Stimulated activated naive CD4-positive, alpha-beta T cell treated with Interleukin-2 at 50 U/mL for 16 hours (primary cell): ENCODE results near the gene SMPD1.

Source experiments
- DNase-seq: peaks from one replicate; lab custom pipeline; 2025; lab: John Stamatoyannopoulos, UW

Gene SMPD1

DNA sequence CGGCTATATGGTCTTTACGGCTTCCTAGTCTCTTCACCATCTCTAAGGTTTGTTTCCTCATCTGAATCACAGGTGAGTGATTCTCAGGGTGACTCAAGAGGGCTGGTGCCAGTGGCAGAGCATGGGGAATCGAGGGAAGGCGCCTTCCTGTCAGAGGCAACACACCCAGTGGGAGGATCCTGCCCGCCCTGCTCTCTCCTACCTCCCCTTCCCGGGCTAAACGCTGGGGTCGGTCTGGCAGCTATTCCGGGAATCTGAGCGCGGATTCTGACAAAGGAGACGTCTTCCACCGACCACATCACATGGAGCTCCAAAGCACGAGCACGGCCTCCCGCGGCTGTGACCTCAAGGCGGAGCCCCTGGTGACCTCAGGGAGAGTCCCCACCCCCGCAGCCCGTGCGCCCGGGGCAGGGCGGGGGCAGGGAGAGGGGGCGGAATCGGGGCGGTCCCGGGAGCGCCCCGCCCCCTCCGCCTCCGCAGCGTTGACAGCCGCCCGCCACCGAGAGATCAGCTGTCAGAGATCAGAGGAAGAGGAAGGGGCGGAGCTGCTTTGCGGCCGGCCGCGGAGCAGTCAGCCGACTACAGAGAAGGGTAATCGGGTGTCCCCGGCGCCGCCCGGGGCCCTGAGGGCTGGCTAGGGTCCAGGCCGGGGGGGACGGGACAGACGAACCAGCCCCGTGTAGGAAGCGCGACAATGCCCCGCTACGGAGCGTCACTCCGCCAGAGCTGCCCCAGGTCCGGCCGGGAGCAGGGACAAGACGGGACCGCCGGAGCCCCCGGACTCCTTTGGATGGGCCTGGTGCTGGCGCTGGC, at the start of gene SMPD1:
TSS of gene SMPD1 (plus strand) at position 570 of the 813 bp plus-strand sequence. CDS start at position 695, 125 bp downstream.
- peak; percentile 91 for DNase-seq

DNA sequence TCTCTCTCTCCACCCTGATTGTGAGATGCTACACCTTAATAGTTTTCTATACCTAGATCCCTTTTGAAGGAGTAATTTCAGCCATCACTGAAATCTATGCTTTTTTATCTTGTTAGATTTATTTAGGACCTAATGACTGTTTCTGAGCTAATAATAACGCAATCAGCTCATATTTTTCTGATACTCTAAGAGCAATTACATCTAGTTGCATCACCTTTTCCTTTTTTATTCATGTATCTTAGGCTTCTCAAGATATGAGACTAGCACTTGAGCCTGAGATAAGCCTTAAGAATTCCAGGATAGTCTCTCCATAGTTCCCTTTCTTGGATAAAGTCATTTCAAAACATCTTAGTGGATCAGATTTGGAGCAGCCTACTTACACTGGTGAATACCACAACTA, 44.9 kb upstream of the SMPD1 start:
- no peak for DNase-seq

DNA sequence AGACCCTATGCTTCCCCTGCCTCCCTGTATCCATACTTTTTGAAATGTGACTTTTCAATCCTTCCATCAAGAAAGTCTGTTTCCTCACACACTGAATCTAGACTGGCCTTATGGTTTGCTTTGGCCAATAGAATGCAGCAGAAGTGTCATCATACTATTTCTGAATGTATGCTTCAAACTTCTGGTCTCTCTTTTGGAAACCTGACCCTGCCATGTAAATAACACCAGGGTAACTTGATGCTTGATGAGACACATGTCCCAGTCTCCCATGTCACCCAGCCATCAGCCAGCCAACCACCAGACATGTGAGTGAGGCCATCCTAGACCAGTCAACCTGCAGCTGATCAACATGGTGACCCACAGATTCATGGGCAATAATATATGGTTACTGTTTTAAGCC, 40.2 kb upstream of the SMPD1 start:
- no peak for DNase-seq

DNA sequence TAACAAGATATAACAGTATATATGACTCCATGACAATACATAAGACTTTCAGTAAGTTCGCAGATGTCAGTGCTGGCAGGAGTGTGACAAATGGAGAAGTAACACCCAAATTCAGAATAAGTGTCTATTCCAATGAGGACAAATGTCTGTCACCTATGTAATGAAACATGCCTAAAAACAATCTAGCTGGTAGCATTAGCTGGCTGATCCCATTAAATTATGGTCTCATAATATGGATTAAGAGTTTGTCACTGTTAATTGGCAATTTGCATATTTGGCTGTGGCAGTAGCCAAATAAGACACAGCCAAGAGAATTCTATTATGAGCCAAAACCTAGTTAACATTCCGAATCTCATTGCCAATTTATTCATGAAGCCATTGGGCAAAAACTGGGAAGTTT, 39.8 kb upstream of the SMPD1 start:
- no peak for DNase-seq

- DNase-seq, result peak; percentile 22
Measured at GRCh38 chr11:6351782-6352382, 38.4 kb upstream of the SMPD1 start.

- DNase-seq, result peak; percentile 13
Measured at GRCh38 chr11:6353367-6353987, 36.8 kb upstream of the SMPD1 start.

GRCh38 chr11:6354651-6355485, 35.4 kb upstream of the SMPD1 start:
- DNase-seq, result no peak

DNA sequence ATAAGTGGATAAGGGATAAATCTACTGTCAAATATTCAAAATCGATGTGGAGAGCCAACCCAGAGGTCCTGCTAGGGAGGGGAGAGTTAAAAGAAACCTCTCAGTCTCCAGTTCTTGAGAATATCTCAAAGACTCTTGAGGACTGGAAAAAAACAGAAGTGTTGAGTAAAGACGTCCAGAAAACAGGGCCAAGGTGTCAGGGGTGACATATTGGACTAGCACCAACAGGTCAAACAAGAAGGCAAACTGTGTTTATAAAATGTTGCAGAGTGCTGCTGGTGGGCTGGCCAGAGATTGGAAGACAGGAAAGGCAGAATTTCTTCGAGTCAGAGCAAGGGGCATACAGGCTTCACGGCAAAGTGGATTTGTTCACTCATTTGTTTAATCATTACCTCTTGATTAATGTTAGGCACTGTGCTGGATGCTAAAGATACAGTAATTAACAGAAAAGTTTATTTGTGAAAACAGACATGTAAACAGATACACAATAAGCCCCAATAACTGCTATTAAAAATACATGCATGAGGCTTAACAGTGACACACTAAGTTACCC, 33.7 kb upstream of the SMPD1 start:
- no peak for DNase-seq

DNA sequence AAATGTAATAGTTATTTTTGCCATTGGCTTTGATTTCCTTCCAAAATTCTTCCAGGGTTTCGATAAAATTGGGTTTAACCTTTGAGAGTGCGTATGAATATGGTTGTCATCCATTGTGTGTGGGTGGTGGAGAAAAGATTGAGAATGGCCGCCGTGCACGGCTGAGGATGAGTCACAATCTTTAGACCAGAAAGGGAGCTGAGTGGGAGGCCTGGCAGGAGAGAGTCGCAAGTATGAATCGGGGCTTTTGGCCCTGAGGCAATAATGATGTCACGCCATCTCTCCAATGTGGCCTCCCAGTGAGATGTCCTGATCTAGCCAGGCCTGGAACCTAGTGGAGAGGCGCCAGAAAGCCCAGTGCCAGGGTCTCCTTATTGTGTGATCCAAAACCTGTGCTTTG, 33.1 kb upstream of the SMPD1 start:
- DNase-seq, result peak; percentile 40

GRCh38 chr11:6360183-6360582, 30.1 kb upstream of the SMPD1 start:
- DNase-seq, result no peak

DNA sequence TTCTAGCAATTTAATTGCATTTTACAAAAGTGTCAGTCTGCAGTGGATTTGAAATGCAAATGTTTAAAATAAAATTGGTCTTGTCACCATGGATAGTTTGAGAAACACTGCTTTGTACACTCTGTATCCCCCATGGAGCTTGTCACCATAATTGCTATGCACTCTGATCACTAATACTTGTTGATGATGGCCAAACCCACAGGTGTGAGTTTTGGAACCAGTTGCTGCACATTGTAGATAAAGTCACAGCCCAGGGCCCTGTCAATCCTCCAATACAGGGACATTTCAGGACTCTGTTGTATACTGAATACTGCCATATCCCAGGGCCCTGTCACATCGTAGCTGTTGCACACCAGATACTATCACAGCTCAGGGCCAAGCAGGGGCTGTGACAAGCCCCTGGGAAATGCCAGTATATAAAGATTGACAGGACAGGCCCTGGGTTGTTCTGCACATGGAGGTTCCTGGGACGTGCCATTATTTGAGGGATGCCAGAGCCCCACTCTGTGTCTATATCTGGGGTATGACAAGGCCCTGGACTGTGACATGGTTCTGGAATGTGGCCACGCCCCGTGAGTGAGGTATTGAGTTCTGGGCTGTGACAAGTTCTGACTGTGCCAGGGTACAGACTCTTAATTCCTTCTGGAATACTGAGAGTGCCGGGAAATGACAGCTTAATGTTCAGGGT, 27.9 kb upstream of the SMPD1 start:
- DNase-seq, result no peak

DNA sequence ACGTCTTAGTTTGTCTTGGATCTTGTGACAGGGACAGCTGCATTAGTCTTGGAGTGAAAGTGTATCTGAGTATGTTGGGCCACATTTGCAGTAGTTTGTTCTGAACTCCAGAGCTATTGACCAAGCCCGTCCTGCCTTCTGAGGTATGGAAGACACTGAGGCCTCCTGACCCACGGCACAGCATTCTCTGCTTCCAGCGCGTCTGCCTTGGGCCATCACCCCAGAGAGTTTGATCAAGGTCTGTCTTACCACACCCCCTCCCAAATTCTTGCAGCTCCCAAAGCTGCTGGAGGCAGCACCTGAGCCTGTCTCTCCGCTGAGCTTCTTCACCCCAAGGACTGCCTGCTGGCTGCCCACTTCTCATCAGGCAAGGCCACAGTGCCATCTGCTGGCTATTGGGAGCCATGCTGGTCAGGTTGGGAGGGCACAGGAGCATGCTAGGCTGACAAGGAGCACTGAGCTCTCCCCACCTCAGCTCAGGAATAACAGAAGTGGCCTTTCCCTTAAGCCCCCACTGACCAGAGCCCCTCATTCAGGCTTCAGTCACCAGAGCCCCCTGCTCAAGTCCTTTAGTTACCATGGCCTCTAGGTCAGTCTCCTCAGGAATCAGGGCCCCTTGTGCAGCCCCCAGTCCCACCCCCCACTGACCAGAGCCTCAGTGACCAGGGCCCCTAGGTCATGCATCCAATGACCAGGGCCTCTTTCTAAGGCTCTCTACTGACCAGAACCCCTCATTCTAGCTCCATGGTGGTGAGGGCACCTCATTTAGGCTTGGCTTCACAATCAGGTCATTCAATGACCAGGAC, 27.2 kb upstream of the SMPD1 start:
- peak; percentile 58 for DNase-seq

DNA sequence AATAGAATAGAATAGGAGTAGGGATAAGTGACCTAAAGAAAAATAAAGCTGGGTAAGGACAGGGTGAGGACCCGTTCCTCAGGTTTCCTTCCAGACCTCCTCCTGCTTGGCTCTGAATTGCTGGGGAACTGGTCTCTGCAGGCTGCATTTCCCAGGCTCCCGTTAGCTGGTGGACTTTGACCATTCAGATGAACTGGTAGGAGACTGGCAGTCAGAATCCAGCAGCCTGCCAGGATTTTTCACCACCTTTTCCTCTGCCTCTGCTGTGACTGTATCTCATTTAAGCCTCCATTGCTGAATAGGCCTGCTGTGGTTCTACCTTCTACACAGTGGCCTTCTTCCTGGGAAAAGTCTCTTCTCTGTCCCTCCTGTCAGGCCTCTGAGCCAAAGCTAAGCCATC, 24.6 kb upstream of the SMPD1 start:
- DNase-seq, result no peak

- no peak for DNase-seq
Measured at GRCh38 chr11:6371825-6372224, 18.4 kb upstream of the SMPD1 start.

DNA sequence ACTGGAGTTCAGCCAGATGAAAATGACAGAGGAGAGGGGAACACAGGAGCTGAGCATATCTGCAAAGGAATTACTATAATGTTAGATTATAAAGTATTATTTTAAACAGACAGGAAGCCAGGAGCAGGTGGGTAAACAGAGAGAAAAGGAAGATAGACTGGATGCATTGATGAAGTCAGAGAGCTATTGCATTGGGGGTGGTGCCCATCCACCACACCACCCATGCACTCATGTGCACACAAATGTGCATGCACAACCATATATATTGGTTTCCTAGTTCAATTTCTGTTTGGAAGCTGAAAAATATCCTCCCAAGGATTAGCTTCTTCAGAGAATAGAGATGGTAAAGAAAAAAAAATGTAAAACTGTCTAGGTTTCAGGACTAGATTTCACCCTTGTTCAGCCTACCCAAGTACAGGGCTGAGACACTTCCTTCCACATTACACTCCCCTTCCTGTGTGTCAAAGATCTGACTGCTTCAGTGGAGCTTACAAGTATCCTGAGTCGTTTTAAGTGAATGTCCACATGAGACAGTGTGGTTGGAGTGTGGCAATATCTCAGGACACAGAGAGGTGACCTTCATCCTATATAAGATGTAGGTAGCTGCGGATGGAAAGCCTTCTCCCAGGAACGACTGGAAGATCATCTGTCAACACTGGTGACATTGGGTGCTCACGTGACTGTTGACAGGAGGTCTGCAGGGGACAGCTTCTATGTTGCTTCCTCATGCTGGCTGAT, 12.2 kb upstream of the SMPD1 start:
- no peak for DNase-seq

- DNase-seq, result no peak
Measured at GRCh38 chr11:6378640-6378989, 11.7 kb upstream of the SMPD1 start.

DNA sequence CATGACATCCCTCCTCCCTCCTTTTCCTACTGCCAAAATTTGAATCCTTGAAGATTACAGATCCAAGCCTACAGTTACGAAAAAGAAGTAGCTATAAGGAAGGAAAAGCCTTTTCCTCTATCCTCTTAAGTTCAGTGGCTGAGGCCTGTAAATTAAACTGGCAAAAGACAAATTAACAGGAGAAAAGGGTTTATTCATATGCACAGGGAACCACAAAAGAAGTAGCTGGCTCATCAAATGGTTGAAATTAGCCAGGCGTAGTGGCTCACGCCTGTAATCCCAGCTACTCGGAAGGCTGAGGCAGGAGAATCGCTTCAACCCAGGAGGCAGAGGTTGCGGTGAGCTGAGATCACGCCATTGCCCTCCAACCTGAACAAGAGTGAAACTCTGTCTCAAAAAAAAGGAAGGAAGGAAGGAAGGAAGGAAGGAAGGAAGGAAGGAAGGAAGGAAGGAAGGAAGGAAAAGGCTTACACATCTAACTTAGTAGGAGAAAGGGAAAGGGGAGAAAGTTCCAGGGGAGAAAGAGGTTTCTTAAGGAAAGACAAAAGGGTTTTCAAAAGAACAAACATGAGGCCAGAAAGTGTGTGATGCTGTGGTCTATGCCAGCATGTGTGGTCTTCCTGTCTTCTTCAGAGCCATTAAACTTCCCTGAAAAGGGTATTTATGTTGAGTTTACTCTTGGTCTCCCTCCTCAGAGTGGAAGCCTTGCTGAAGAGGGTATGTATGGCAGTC, 5.1 kb upstream of the SMPD1 start:
- DNase-seq, result no peak

DNA sequence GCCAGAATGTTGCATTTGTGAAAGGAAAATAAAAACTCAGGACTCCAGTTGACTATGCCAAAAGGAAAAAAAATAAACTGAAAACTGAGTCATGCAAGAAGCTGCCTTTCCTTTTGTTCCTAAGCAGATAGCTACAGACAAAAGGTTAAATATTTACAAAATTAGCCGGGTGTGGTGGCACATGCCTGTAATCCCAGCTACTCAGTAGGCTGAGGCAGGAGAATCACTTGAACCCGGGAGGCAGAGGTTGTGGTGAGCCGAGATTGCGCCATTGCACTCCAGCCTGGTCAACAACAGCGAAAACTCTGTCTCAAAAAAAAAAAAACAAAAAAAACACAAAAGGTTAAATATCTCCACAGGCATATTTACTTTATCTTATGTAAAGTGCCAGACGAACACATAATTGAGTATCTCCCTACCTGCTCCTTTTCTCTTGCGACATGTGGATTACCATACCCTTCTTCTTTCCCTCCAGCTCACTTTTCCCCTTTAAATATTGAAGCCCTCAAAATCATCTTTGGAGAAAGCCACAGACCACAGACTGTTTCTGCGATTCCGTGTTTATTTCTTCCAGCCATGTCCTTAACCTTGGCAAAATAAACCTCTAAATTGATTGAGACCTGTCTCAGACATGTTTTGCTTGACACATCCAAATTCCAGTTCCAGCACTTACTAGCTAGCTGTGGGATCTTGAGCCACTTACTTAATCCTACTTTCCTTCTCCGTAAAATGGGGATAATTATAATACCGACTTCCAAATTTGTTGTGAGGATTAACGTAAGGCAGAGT, 2.3 kb upstream of the SMPD1 start:
- DNase-seq, result no peak
